K562 (cell line): ENCODE data around the gene LY6G6D. TPM values are rescaled to one million over a fixed set of nuclear protein-coding genes. Genes with fewer than 3 reads are reported as not detected.

Experiments used
- CCNT2 ChIP-seq: IDR thresholded peaks from 2 replicates; pipeline ENCODE4 v1.6.1; 2011; ENCODE audit warnings: borderline replicate concordance, low read depth, mild to moderate bottlenecking, moderate library complexity, mixed read lengths, low read length; ENCODE audit not compliant: insufficient read length; ENCODE audit errors: extremely low read depth
- FOXK2 ChIP-seq, 2 experiments: fragments of 450-650 bp; IDR thresholded peaks in 1 of 2; conservative IDR thresholded peaks in 1 of 2; 2 replicates each; pipeline ENCODE4 v1.6.1; 2016; ENCODE audit warnings: low read depth in 2 of 2, mild to moderate bottlenecking in 1 of 2
- HMG20B ChIP-seq: fragments of 250-450 bp; sonication (Bioruptor Pico); IDR thresholded peaks from 2 replicates; pipeline ENCODE4 v1.5.0; 2021; ENCODE audit warnings: mild to moderate bottlenecking
- PTTG1 ChIP-seq: fragments of 450-650 bp; IDR thresholded peaks from 2 replicates; pipeline ENCODE4 v1.6.1; 2016; ENCODE audit warnings: low read depth, mild to moderate bottlenecking, missing genetic modification characterization, missing compliant biosample characterization
- ZNF217 ChIP-seq: sonication (generic); formaldehyde crosslinking; IDR thresholded peaks from 2 replicates; pipeline ENCODE4 v1.8.0; 2022; ENCODE audit warnings: mild to moderate bottlenecking, missing genetic modification reagents
- polyA plus RNA-seq, 8 experiments: library from polyadenylated mRNA; depleted of rRNA in 4 of 8; stranded (reverse) in 5 of 8; unstranded in 3 of 8; fragments of >200 nt; fragmentation: Nextera tagmentation in 2 of 8; fragmentation: Illumina TruSeq in 1 of 8; extraction: Ambion mirVana in 2 of 8; extraction: Trizol in 1 of 8; gene quantifications; 2 replicates each; pipeline versions ENCODE4 v1.2.1 to v1.2.3, GENCODE V29; 2011 to 2014; ENCODE audit warnings: inconsistent platforms in 1 of 8, missing spikeins in 1 of 8
- total RNA-seq, 7 experiments: library from RNA; depleted of rRNA in 6 of 7; stranded (reverse); fragments of >200 nt in 6 of 7; fragmentation: Illumina TruSeq in 2 of 7; extraction: Trizol in 2 of 7; gene quantifications; 2 replicates each; pipeline versions ENCODE4 v1.2.1 to v1.2.3, GENCODE V29; 2011 to 2021; ENCODE audit warnings: low replicate concordance in 1 of 7
- TF ChIP-seq, protein P1 (sequence below): fragments of 250-450 bp; sonication (Bioruptor Pico); IDR thresholded peaks from 2 replicates; pipeline ENCODE4 v1.4.0; 2020; ENCODE audit warnings: mild to moderate bottlenecking
- TF ChIP-seq, protein P2 (sequence below): sonication (generic); formaldehyde crosslinking; IDR thresholded peaks from 2 replicates; pipeline ENCODE4 v1.8.1; 2023; ENCODE audit warnings: mild to moderate bottlenecking, missing genetic modification reagents
- TF ChIP-seq, protein P3 (sequence below): fragments of 450-650 bp; formaldehyde crosslinking; IDR thresholded peaks from 2 replicates; pipeline ENCODE4 v1.4.0; 2020; ENCODE audit warnings: mild to moderate bottlenecking, moderate library complexity
- TF ChIP-seq, protein P4 (sequence below): fragments of 250-450 bp; sonication (Bioruptor Pico); IDR thresholded peaks from 2 replicates; pipeline ENCODE4 v1.5.0; 2020; ENCODE audit warnings: mild to moderate bottlenecking
- TF ChIP-seq, protein P5 (sequence below), 2 experiments: IDR thresholded peaks; 2 replicates each; pipeline ENCODE4 v1.6.1; 2012; ENCODE audit warnings: improper control_type of control experiment in 2 of 2, low read depth in 2 of 2, low read length in 2 of 2, borderline replicate concordance in 1 of 2
- TF ChIP-seq, protein P6 (sequence below): sonication (generic); formaldehyde crosslinking; IDR thresholded peaks from 2 replicates; pipeline ENCODE4 v1.8.1; 2023; ENCODE audit warnings: missing genetic modification reagents, mild to moderate bottlenecking, borderline replicate concordance

The LY6G6D gene
- total and polyA plus RNA-seq, 9 of the 15 experiments (the other 6 are each of a cell fraction or from before 2014, with no cell fraction given): 0.30 to 0.38 TPM; not detected in 7

DNA sequence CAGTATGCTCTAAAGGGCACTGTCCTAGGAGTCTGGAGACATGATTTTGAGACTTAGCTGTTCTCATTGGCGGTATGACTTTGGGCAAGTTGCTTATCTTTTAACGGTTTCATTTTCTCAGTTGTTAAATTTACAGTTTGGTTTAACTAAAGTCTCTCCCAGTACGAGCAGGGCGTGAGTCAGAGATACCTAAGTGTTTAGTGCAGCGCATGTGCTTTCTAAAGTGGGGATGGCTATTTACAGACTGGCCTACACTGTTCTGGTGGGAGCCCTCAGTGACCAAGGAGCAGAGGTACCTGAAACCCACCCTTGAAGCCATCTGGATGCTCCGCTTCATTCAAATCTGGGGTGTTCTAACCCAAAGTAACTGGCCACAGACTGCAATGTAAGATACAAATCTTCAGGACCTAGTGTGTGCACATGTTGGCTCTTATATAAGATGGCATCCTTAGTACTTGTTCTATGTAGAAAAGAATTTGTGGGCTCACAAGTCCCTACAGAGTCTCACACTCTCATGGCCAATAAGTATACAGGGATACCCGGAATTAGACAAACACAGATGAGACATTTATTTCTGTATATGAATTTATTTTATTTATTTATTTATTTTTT, 35.4 kb downstream of the LY6G6D start (continued):
- TF ChIP-seq, protein P1, sequence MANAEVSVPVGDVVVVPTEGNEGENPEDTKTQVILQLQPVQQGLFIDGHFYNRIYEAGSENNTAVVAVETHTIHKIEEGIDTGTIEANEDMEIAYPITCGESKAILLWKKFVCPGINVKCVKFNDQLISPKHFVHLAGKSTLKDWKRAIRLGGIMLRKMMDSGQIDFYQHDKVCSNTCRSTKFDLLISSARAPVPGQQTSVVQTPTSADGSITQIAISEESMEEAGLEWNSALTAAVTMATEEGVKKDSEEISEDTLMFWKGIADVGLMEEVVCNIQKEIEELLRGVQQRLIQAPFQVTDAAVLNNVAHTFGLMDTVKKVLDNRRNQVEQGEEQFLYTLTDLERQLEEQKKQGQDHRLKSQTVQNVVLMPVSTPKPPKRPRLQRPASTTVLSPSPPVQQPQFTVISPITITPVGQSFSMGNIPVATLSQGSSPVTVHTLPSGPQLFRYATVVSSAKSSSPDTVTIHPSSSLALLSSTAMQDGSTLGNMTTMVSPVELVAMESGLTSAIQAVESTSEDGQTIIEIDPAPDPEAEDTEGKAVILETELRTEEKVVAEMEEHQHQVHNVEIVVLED: no peak
- no peak for TF ChIP-seq FOXK2 (conservative IDR thresholded peaks at IDR 0.05 in 1 of 2, IDR thresholded peaks at IDR 0.05 in 1 of 2; ENCODE audit: low read depth in 2 of 2)
- TF ChIP-seq CCNT2: no peak
- TF ChIP-seq, protein P2, sequence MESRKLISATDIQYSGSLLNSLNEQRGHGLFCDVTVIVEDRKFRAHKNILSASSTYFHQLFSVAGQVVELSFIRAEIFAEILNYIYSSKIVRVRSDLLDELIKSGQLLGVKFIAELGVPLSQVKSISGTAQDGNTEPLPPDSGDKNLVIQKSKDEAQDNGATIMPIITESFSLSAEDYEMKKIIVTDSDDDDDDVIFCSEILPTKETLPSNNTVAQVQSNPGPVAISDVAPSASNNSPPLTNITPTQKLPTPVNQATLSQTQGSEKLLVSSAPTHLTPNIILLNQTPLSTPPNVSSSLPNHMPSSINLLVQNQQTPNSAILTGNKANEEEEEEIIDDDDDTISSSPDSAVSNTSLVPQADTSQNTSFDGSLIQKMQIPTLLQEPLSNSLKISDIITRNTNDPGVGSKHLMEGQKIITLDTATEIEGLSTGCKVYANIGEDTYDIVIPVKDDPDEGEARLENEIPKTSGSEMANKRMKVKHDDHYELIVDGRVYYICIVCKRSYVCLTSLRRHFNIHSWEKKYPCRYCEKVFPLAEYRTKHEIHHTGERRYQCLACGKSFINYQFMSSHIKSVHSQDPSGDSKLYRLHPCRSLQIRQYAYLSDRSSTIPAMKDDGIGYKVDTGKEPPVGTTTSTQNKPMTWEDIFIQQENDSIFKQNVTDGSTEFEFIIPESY (CRISPR knock-in tag): no peak; the same call in 1 of the 2 replicates
- no peak for TF ChIP-seq HMG20B (CRISPR knock-in tag)
- TF ChIP-seq, protein P3, sequence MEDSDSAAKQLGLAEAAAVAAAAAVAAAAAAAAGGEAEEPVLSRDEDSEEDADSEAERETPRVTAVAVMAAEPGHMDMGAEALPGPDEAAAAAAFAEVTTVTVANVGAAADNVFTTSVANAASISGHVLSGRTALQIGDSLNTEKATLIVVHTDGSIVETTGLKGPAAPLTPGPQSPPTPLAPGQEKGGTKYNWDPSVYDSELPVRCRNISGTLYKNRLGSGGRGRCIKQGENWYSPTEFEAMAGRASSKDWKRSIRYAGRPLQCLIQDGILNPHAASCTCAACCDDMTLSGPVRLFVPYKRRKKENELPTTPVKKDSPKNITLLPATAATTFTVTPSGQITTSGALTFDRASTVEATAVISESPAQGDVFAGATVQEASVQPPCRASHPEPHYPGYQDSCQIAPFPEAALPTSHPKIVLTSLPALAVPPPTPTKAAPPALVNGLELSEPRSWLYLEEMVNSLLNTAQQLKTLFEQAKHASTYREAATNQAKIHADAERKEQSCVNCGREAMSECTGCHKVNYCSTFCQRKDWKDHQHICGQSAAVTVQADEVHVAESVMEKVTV (CRISPR knock-in tag): no peak
- no peak for TF ChIP-seq ZNF217 (CRISPR knock-in tag)
- TF ChIP-seq, protein P4, sequence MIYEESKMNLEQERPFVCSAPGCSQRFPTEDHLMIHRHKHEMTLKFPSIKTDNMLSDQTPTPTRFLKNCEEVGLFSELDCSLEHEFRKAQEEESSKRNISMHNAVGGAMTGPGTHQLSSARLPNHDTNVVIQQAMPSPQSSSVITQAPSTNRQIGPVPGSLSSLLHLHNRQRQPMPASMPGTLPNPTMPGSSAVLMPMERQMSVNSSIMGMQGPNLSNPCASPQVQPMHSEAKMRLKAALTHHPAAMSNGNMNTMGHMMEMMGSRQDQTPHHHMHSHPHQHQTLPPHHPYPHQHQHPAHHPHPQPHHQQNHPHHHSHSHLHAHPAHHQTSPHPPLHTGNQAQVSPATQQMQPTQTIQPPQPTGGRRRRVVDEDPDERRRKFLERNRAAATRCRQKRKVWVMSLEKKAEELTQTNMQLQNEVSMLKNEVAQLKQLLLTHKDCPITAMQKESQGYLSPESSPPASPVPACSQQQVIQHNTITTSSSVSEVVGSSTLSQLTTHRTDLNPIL: no peak
- TF ChIP-seq, protein P5, sequence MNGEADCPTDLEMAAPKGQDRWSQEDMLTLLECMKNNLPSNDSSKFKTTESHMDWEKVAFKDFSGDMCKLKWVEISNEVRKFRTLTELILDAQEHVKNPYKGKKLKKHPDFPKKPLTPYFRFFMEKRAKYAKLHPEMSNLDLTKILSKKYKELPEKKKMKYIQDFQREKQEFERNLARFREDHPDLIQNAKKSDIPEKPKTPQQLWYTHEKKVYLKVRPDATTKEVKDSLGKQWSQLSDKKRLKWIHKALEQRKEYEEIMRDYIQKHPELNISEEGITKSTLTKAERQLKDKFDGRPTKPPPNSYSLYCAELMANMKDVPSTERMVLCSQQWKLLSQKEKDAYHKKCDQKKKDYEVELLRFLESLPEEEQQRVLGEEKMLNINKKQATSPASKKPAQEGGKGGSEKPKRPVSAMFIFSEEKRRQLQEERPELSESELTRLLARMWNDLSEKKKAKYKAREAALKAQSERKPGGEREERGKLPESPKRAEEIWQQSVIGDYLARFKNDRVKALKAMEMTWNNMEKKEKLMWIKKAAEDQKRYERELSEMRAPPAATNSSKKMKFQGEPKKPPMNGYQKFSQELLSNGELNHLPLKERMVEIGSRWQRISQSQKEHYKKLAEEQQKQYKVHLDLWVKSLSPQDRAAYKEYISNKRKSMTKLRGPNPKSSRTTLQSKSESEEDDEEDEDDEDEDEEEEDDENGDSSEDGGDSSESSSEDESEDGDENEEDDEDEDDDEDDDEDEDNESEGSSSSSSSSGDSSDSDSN (IDR thresholded peaks at IDR 0.05; ENCODE audit: borderline replicate concordance in 1 of 2, low read depth in 2 of 2, low read length in 2 of 2): no peak
- TF ChIP-seq, protein P6, sequence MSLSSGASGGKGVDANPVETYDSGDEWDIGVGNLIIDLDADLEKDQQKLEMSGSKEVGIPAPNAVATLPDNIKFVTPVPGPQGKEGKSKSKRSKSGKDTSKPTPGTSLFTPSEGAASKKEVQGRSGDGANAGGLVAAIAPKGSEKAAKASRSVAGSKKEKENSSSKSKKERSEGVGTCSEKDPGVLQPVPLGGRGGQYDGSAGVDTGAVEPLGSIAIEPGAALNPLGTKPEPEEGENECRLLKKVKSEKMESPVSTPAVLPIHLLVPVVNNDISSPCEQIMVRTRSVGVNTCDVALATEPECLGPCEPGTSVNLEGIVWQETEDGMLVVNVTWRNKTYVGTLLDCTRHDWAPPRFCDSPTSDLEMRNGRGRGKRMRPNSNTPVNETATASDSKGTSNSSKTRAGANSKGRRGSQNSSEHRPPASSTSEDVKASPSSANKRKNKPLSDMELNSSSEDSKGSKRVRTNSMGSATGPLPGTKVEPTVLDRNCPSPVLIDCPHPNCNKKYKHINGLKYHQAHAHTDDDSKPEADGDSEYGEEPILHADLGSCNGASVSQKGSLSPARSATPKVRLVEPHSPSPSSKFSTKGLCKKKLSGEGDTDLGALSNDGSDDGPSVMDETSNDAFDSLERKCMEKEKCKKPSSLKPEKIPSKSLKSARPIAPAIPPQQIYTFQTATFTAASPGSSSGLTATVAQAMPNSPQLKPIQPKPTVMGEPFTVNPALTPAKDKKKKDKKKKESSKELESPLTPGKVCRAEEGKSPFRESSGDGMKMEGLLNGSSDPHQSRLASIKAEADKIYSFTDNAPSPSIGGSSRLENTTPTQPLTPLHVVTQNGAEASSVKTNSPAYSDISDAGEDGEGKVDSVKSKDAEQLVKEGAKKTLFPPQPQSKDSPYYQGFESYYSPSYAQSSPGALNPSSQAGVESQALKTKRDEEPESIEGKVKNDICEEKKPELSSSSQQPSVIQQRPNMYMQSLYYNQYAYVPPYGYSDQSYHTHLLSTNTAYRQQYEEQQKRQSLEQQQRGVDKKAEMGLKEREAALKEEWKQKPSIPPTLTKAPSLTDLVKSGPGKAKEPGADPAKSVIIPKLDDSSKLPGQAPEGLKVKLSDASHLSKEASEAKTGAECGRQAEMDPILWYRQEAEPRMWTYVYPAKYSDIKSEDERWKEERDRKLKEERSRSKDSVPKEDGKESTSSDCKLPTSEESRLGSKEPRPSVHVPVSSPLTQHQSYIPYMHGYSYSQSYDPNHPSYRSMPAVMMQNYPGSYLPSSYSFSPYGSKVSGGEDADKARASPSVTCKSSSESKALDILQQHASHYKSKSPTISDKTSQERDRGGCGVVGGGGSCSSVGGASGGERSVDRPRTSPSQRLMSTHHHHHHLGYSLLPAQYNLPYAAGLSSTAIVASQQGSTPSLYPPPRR (CRISPR knock-in tag): no peak
- no peak for TF ChIP-seq PTTG1 (tag)
